Osteoblast (primary cell): ENCODE data around the gene IFT27. TPM values are rescaled to one million over a fixed set of nuclear protein-coding genes. Genes with fewer than 3 reads are reported as not detected.
A peak's percentile ranks its signal among the peaks of the same experiment; 100 is the strongest.

Experiments
- DNase-seq: peaks from one replicate; pipeline ENCODE4 v3.0.0; 2011; ENCODE audit warnings: low spot score, mixed read lengths; ENCODE audit not compliant: insufficient read length; ENCODE audit errors: missing footprints
- H2AFZ ChIP-seq: 2 replicates; pipeline ENCODE4 v1.6.0; 2011; ENCODE audit warnings: mild to moderate bottlenecking, low read length
- H3K27ac ChIP-seq: 2 replicates; pipeline ENCODE4 v1.5.1; 2011; ENCODE audit warnings: mild to moderate bottlenecking, low read depth, low read length, moderate library complexity
- H3K27me3 ChIP-seq: 2 replicates; pipeline ENCODE4 v1.6.0; 2012; ENCODE audit warnings: mild to moderate bottlenecking, control low read depth, inconsistent platforms, low read length, moderate library complexity; ENCODE audit not compliant: insufficient read depth
- H3K36me3 ChIP-seq: 2 replicates; pipeline ENCODE4 v1.5.1; 2011; ENCODE audit warnings: mild to moderate bottlenecking, low read length, control low read depth, moderate library complexity; ENCODE audit not compliant: insufficient read depth
- H3K4me1 ChIP-seq: 2 replicates; pipeline ENCODE4 v1.5.1; 2011; ENCODE audit warnings: mild to moderate bottlenecking, low read length, control low read depth, moderate library complexity; ENCODE audit not compliant: insufficient read depth
- H3K4me2 ChIP-seq: 2 replicates; pipeline ENCODE4 v1.6.0; 2011; ENCODE audit warnings: mild to moderate bottlenecking, low read length; ENCODE audit not compliant: insufficient read depth
- H3K4me3 ChIP-seq: fragments of 200-600 bp; sonication (generic); 3 replicates; pipeline ENCODE4 v1.5.1; 2012; ENCODE audit warnings: mild to moderate bottlenecking, low read length, inconsistent platforms; ENCODE audit not compliant: insufficient read depth
- H3K79me2 ChIP-seq: 2 replicates; pipeline ENCODE4 v1.6.0; 2012; ENCODE audit warnings: mild to moderate bottlenecking, low read length, control low read depth, inconsistent platforms; ENCODE audit not compliant: insufficient read depth
- H3K9me3 ChIP-seq: 2 replicates; pipeline ENCODE4 v1.5.1; 2011; ENCODE audit warnings: low read depth, low read length, control low read depth
- H4K20me1 ChIP-seq: 2 replicates; pipeline ENCODE4 v1.6.0; 2012; ENCODE audit warnings: mild to moderate bottlenecking, low read length, control low read depth; ENCODE audit not compliant: insufficient read depth
- total RNA-seq: library from RNA; depleted of rRNA; stranded (reverse); fragments of >200 nt; gene quantifications from 2 replicates; pipeline ENCODE4 v1.2.3, GENCODE V29; 2012
- TF ChIP-seq, protein P1 (sequence below): IDR thresholded peaks from 2 replicates; pipeline ENCODE4 v1.5.1; 2011; ENCODE audit warnings: mild to moderate bottlenecking, low read depth, low read length, moderate library complexity; ENCODE audit errors: extremely low read depth

Gene IFT27
- total RNA-seq, 1 donor, result 22.1 TPM

DNA sequence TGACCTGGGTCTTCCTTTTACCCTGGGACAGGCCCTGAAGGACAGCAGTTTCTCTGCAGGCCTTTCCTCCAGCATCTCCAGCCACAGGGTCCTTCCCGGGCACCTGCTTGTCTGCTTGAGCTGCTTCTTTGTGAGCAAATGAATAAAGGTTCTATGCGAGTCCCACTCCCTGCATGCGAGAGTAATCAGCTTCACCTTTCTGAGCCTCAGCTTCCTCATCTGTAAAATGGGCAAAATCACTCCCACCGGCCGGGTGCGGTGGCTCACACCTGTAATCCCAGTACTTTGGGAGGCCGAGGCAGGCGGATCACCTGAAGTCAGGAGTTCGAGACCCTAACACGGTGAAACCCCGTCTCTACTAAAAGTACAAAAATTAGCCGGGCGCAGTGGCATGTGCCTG lies 31.1 kb downstream of the IFT27 start:
- H2AFZ ChIP-seq, result no peak overlapping the region
- H3K79me2 ChIP-seq, result no peaks in the 10 kb centered on the region
- H4K20me1 ChIP-seq, result no peaks in the 10 kb centered on the region
- peaks cover 9% of the 10 kb centered on the region for H3K27me3 ChIP-seq
- TF ChIP-seq, protein P1, sequence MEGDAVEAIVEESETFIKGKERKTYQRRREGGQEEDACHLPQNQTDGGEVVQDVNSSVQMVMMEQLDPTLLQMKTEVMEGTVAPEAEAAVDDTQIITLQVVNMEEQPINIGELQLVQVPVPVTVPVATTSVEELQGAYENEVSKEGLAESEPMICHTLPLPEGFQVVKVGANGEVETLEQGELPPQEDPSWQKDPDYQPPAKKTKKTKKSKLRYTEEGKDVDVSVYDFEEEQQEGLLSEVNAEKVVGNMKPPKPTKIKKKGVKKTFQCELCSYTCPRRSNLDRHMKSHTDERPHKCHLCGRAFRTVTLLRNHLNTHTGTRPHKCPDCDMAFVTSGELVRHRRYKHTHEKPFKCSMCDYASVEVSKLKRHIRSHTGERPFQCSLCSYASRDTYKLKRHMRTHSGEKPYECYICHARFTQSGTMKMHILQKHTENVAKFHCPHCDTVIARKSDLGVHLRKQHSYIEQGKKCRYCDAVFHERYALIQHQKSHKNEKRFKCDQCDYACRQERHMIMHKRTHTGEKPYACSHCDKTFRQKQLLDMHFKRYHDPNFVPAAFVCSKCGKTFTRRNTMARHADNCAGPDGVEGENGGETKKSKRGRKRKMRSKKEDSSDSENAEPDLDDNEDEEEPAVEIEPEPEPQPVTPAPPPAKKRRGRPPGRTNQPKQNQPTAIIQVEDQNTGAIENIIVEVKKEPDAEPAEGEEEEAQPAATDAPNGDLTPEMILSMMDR, result no peak
- H3K4me2 ChIP-seq, result no peak overlapping the region
- H3K4me1 ChIP-seq, result no peaks in the 10 kb centered on the region
- H3K27ac ChIP-seq, result no peak overlapping the region
- DNase-seq, result peak; percentile 14
- H3K36me3 ChIP-seq, result no peaks in the 10 kb centered on the region
- no peaks in the 10 kb centered on the region for H3K9me3 ChIP-seq
- H3K4me3 ChIP-seq, result no peak overlapping the region

DNA sequence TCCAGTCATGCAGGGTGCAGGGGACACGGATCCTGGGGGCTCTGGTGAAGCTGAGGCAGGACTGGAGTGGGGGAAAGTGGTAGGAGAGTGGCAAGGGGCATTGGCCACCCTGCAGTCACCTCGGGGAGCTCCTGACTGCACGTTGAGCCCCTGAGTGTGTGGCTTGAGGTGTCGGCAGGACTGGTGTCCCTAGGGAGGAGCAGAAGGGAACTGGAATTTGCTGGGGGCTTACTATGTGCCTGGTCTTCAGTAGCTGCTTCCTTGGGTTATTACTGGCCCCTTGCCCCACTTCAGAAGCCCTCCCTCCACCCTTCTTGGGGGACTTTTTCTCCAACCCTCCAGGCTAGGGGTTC lies 31.5 kb downstream of the IFT27 start:
- no peaks in the 10 kb centered on the region for H3K4me1 ChIP-seq
- no peak overlapping the region for H3K4me3 ChIP-seq
- no peaks in the 10 kb centered on the region for H3K9me3 ChIP-seq
- TF ChIP-seq, protein P1, result no peak
- H2AFZ ChIP-seq, result no peak overlapping the region
- no peak overlapping the region for H3K4me2 ChIP-seq
- H3K27me3 ChIP-seq, result peaks cover 9% of the 10 kb centered on the region
- no peaks in the 10 kb centered on the region for H3K79me2 ChIP-seq
- peak; percentile 76 for DNase-seq
- no peak overlapping the region for H3K27ac ChIP-seq
- H4K20me1 ChIP-seq, result no peaks in the 10 kb centered on the region
- no peaks in the 10 kb centered on the region for H3K36me3 ChIP-seq

DNA sequence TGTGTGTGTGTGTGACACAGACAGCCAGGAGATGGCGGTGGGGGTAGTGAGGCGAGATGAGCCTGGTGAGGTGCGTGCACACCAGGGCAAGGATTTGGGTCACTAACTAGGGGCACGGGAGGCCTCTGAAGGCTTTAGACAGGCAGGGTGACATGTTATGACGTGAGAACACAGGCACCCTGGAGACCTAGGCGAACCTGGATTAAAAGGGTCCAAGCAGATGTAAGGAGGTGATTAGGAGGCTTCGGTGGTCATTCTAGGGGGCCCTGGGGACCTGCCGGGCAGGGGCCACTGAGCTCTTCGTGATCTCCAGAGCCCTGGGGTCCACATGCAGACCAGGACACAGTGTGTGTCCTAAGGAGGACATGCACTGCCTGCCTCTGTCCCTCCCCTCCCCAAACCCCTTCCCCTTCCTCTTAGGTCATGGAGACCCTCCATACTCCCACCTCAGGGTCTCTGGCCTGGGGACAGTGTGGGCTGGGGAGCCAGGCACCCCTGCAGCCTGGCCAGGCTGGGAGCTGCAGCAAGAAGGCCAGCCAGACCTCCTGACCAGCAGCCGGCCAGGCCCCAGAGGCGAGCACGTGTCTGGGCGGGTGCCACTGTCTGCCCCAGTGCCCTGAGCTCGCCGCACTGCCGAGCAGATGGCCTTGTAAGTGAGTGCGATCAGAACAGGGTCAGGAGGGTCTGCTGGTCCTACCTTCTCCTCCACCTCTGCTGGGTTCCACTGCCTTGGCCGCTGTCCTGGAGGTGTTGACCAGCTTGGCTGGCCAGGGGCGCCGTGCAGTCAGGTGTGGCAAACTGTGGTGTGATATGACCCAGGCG lies 32.1 kb downstream of the IFT27 start:
- H3K27ac ChIP-seq, result no peak overlapping the region
- TF ChIP-seq, protein P1, result no peak
- peak; percentile 41 for DNase-seq
- H3K27me3 ChIP-seq, result peaks cover 9% of the 10 kb centered on the region
- H4K20me1 ChIP-seq, result no peaks in the 10 kb centered on the region
- no peaks in the 10 kb centered on the region for H3K79me2 ChIP-seq
- H3K36me3 ChIP-seq, result no peaks in the 10 kb centered on the region
- H3K4me2 ChIP-seq, result no peak overlapping the region
- H3K4me3 ChIP-seq, result no peak overlapping the region
- H3K9me3 ChIP-seq, result no peaks in the 10 kb centered on the region
- no peaks in the 10 kb centered on the region for H3K4me1 ChIP-seq
- no peak overlapping the region for H2AFZ ChIP-seq

DNA sequence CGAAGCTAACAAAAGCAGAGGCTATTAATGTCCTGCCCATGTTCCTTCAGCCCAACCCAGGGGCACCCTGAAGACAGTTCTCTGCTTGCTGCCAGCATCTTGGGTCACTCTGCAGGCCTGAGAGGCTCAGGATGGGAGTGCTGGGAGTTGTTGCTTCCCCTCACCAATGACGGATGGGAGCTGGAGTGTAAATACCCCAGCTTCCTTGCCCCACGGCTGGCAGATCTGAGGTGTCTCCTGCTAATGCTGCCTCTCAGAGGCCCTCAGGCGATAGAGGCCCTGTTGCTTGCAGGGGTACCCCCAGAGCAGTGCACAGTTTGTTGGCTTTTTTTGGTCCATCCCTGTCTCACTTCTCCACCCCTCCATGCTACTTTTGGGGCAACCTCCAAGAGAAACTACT lies 32.9 kb downstream of the IFT27 start:
- Histone ChIP-seq H2AFZ (no peak overlapping the region), H3K4me2 (no peak overlapping the region), H3K79me2 (no peaks in the 10 kb centered on the region), H3K27me3 (peaks cover 9% of the 10 kb centered on the region), H3K27ac (no peak overlapping the region), H3K9me3 (no peaks in the 10 kb centered on the region), H4K20me1 (no peaks in the 10 kb centered on the region), H3K4me3 (no peak overlapping the region), H3K36me3 (no peaks in the 10 kb centered on the region), H3K4me1 (no peaks in the 10 kb centered on the region)
- TF ChIP-seq, protein P1, result no peak
- no peak for DNase-seq
